ENCODE data around the gene ZNF33A.
A peak's percentile ranks its signal among the peaks of the same experiment; 100 is the strongest.
"Not testable (repeated sequence)": the region's sequence is repeated elsewhere in the genome, so short reads cannot be mapped to it uniquely, and the experiment has no call there.

The ZNF33A gene

DNA sequence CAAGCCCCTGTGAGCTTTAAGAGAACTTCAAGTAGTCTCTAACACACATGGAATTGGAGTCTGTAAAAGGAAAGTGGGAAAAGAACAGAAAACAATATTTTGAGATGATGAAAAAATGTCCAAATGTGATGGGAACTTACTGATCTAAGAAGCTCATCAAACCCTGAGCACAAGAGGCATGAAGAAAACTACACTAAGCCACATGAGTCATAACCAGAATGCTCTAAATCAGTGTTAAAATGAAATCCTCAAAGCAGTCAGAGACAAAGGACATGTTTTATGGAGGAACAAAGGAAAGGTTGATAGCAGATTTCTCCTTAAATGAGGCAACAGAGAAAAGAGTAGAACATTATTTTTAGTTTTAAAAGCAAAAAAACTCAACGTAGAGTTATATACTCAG, 37.2 kb downstream of the ZNF33A start:
- Histone ChIP-seq H3K27ac (ENCODE audit: low read length) (no peak overlapping the region), H3K4me1 (ENCODE audit: insufficient read depth, low read length) (no peaks in the 10 kb centered on the region), H3K27me3 (ENCODE audit: insufficient read depth, low read length) (no peaks in the 10 kb centered on the region), H3K4me3 (ENCODE audit: low read length) (no peak overlapping the region), H3K9me3 (ENCODE audit: insufficient read depth, low read depth, low read length) (peaks cover 60% of the 10 kb centered on the region), H3K36me3 (ENCODE audit: insufficient read depth, low read depth, low read length) (peaks cover 36% of the 10 kb centered on the region; the same call in 1 of the 2 replicates), H3K9ac (ENCODE audit: low read depth, low read length) (no peak overlapping the region)

GRCh38 chr10:38050212-38050611, 39.7 kb downstream of the ZNF33A start:
- Histone ChIP-seq H3K4me1 (ENCODE audit: insufficient read depth, low read length) (no peaks in the 10 kb centered on the region), H3K9ac (ENCODE audit: low read depth, low read length) (no peak overlapping the region), H3K9me3 (ENCODE audit: insufficient read depth, low read depth, low read length) (peaks cover 83% of the 10 kb centered on the region), H3K27me3 (ENCODE audit: insufficient read depth, low read length) (no peaks in the 10 kb centered on the region), H3K27ac (ENCODE audit: low read length) (no peak overlapping the region), H3K4me3 (ENCODE audit: low read length) (no peak overlapping the region), H3K36me3 (ENCODE audit: insufficient read depth, low read depth, low read length) (peaks cover 54% of the 10 kb centered on the region)

DNA sequence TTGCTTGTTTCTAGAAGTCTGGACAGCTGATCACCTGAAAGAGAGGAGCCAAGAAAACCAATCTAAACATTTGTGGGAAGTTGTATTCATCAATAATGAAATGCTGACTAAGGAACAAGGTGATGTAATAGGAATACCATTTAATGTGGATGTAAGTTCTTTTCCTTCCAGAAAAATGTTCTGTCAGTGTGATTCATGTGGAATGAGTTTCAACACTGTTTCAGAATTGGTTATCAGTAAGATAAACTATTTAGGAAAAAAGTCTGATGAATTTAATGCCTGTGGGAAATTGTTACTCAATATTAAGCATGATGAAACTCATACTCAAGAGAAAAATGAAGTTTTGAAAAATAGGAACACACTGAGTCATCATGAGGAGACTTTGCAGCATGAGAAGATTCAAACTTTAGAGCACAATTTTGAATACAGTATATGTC, 43.9 kb downstream of the ZNF33A start:
- no peak overlapping the region for H3K9ac ChIP-seq (ENCODE audit: low read depth, low read length)
- no peak overlapping the region for H3K27ac ChIP-seq (ENCODE audit: low read length)
- no peaks in the 10 kb centered on the region for H3K4me1 ChIP-seq (ENCODE audit: insufficient read depth, low read length)
- H3K36me3 ChIP-seq (ENCODE audit: insufficient read depth, low read depth, low read length) = peaks cover 63% of the 10 kb centered on the region
- no peaks in the 10 kb centered on the region for H3K27me3 ChIP-seq (ENCODE audit: insufficient read depth, low read length)
- H3K9me3 ChIP-seq (ENCODE audit: insufficient read depth, low read depth, low read length) = peaks cover 86% of the 10 kb centered on the region
- H3K4me3 ChIP-seq (ENCODE audit: low read length) = no peak overlapping the region

DNA sequence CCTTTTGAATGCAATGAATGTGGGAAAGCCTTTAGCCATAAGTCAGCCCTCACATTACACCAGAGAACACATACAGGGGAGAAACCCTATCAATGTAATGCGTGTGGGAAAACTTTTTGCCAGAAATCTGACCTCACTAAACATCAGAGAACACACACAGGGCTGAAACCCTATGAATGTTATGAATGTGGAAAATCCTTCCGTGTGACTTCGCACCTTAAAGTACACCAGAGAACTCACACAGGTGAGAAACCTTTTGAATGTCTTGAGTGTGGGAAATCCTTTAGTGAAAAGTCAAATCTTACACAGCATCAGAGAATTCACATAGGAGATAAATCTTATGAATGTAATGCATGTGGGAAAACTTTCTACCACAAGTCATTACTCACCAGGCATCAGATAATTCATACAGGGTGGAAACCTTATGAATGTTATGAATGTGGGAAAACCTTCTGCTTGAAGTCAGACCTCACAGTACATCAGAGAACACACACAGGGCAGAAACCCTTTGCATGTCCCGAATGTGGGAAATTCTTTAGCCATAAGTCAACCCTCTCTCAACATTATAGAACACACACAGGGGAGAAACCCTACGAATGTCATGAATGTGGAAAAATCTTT, 44.9 kb downstream of the ZNF33A start:
- not testable (repeated sequence) for H3K27me3 ChIP-seq (ENCODE audit: insufficient read depth, low read length); H3K4me3 ChIP-seq (ENCODE audit: low read length); H3K4me1 ChIP-seq (ENCODE audit: insufficient read depth, low read length); H3K27ac ChIP-seq (ENCODE audit: low read length); H3K9ac ChIP-seq (ENCODE audit: low read depth, low read length)
- peaks cover 86% of the 10 kb centered on the region for H3K9me3 ChIP-seq (ENCODE audit: insufficient read depth, low read depth, low read length)
- H3K36me3 ChIP-seq (ENCODE audit: insufficient read depth, low read depth, low read length) = peaks cover 67% of the 10 kb centered on the region

DNA sequence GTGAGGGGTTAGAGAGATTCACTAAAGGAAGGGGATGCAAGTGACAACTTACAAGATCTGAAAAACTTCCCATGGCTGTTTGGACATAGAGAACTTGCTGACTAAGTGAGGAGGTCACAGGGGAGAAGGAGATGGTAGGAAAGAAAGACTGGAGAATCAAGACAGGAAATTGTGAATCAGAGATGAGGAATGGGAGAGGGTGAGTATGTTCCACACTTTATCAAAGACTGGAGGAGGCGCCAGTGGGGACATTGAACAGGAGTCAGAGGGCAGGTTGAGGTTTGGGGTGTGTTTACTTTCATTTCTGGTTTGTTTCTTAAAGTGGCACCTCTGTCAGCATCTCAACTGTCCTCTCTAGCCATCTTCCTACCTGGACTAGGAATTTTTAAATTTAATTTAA, 59.2 kb downstream of the ZNF33A start:
- not testable (repeated sequence) for H3K27ac ChIP-seq (ENCODE audit: low read length); H3K9ac ChIP-seq (ENCODE audit: low read depth, low read length); H3K4me3 ChIP-seq (ENCODE audit: low read length); H3K27me3 ChIP-seq (ENCODE audit: insufficient read depth, low read length); H3K36me3 ChIP-seq (ENCODE audit: insufficient read depth, low read depth, low read length); H3K4me1 ChIP-seq (ENCODE audit: insufficient read depth, low read length)
- H3K9me3 ChIP-seq (ENCODE audit: insufficient read depth, low read depth, low read length) = peaks cover 47% of the 10 kb centered on the region

DNA sequence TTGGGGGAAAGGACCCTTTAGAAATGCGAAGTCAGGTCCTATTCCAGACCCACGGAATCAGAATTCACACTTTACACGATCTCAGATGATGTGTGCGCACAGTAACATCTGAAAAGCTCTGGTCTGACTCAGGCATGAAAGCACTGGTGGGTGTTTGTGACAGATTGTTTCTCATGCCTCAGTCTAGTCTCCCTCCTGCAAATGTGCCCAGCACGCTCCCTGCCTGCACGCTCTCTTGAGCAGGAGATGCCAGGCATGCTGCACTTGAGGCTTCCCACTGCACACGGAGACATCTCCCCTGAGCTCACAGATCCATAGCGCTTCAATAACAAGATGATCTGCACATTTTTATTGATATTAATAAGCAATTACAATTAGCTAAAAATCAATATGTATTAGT, 60.0 kb downstream of the ZNF33A start:
- Histone ChIP-seq H3K9me3 (ENCODE audit: insufficient read depth, low read depth, low read length) (peaks cover 54% of the 10 kb centered on the region), H3K4me1 (ENCODE audit: insufficient read depth, low read length) (no peaks in the 10 kb centered on the region), H3K4me3 (ENCODE audit: low read length) (no peak overlapping the region), H3K27me3 (ENCODE audit: insufficient read depth, low read length) (no peaks in the 10 kb centered on the region), H3K9ac (ENCODE audit: low read depth, low read length) (no peak overlapping the region), H3K36me3 (ENCODE audit: insufficient read depth, low read depth, low read length) (no peaks in the 10 kb centered on the region), H3K27ac (ENCODE audit: low read length) (no peak overlapping the region)

- no peaks in the 10 kb centered on the region for H3K4me1 ChIP-seq (ENCODE audit: insufficient read depth, low read length)
- H3K9me3 ChIP-seq (ENCODE audit: insufficient read depth, low read depth, low read length) = peaks cover 63% of the 10 kb centered on the region
- no peak overlapping the region for H3K27ac ChIP-seq (ENCODE audit: low read length)
- H3K27me3 ChIP-seq (ENCODE audit: insufficient read depth, low read length) = no peaks in the 10 kb centered on the region
- no peak overlapping the region for H3K9ac ChIP-seq (ENCODE audit: low read depth, low read length)
- H3K36me3 ChIP-seq (ENCODE audit: insufficient read depth, low read depth, low read length) = no peaks in the 10 kb centered on the region
- no peak overlapping the region for H3K4me3 ChIP-seq (ENCODE audit: low read length)
Observed at GRCh38 chr10:38072552-38072951, 62.1 kb downstream of the ZNF33A start.

DNA sequence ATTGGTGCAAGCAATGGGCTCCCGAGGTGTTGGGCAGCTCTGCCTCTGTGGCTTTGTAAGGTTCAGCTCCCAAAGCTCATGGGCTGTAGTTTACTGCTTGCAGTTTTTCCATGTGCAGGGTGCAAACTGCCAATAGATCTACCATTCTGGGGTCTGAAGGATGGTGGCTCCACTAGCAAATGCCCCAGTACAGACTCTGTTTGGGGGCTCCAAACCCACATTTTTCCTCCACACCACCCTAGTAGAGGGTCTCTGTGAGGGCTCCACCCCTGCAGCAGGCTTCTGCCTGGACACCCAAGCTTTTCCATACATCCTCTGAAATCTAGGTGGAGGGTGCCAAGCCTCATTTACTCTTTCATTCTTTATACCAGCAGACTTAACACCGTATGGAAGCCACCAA, 66.2 kb downstream of the ZNF33A start:
- H3K9ac ChIP-seq (ENCODE audit: low read depth, low read length) = no peak overlapping the region

DNA sequence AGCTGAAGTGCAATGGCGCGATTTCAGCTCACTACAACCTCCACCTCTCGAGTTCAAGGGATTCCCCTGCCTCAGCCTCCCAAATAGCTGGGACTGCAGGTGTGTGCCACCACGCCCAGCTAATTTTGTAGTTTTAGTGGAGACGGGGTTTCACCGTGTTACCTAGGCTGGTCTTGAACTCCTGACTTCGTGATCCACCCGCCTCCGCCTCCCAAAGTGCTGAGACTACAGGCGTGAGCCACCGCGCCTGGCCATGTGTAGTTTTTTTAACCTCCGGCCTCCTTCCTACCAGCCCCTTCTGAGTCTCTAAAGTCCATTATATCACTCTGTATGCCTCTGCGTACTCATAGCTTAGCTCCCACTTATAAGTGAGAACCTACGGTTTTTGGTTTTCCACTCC, 82.8 kb downstream of the ZNF33A start:
- H3K27me3 ChIP-seq (ENCODE audit: insufficient read depth, low read length); H3K27ac ChIP-seq (ENCODE audit: low read length); H3K9ac ChIP-seq (ENCODE audit: low read depth, low read length); H3K4me1 ChIP-seq (ENCODE audit: insufficient read depth, low read length): not testable (repeated sequence)
- H3K9me3 ChIP-seq (ENCODE audit: insufficient read depth, low read depth, low read length) = peaks cover 26% of the 10 kb centered on the region; the same call in 1 of the 2 replicates
- 0 out of 2 replicates have a peak overlapping the region, but pooled peaks have one; percentile 83 for H3K4me3 ChIP-seq (ENCODE audit: low read length)
- H3K36me3 ChIP-seq (ENCODE audit: insufficient read depth, low read depth, low read length) = peaks cover 18% of the 10 kb centered on the region; the same call in 1 of the 2 replicates

More for the DNA sequence above, 66.2 kb downstream of the ZNF33A start:
- no peak overlapping the region for H3K27ac ChIP-seq (ENCODE audit: low read length)
- H3K36me3 ChIP-seq (ENCODE audit: insufficient read depth, low read depth, low read length) = no peaks in the 10 kb centered on the region
- no peaks in the 10 kb centered on the region for H3K27me3 ChIP-seq (ENCODE audit: insufficient read depth, low read length)
- no peaks in the 10 kb centered on the region for H3K4me1 ChIP-seq (ENCODE audit: insufficient read depth, low read length)
- H3K9me3 ChIP-seq (ENCODE audit: insufficient read depth, low read depth, low read length) = peaks cover 81% of the 10 kb centered on the region
- H3K4me3 ChIP-seq (ENCODE audit: low read length) = no peak overlapping the region

DNA sequence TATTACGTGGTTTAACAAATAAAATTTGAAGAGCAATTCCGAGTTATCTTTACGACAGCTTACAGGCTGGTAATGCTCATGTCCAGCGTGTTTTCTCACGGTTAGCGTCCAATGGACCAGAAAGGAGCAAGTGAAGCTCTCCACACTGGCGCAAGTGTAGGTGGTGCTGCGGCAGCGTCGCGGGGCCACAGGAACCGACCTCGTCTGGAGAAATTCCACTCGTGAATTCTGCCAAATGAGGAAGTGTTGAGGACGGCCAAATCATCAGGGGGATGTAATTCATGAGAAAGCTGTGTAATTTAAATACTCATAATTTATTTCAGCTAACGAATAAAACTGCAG, 83.3 kb downstream of the ZNF33A start:
- Histone ChIP-seq H3K4me3 (ENCODE audit: low read length) (peak overlapping the region; percentile 83), H3K36me3 (ENCODE audit: insufficient read depth, low read depth, low read length) (peaks cover 23% of the 10 kb centered on the region; the same call in 1 of the 2 replicates), H3K27ac (ENCODE audit: low read length) (no peak overlapping the region), H3K9me3 (ENCODE audit: insufficient read depth, low read depth, low read length) (peaks cover 24% of the 10 kb centered on the region), H3K4me1 (ENCODE audit: insufficient read depth, low read length) (no peaks in the 10 kb centered on the region), H3K9ac (ENCODE audit: low read depth, low read length) (peak overlapping the region; percentile 21; the same call in 1 of the 2 replicates), H3K27me3 (ENCODE audit: insufficient read depth, low read length) (no peaks in the 10 kb centered on the region)

DNA sequence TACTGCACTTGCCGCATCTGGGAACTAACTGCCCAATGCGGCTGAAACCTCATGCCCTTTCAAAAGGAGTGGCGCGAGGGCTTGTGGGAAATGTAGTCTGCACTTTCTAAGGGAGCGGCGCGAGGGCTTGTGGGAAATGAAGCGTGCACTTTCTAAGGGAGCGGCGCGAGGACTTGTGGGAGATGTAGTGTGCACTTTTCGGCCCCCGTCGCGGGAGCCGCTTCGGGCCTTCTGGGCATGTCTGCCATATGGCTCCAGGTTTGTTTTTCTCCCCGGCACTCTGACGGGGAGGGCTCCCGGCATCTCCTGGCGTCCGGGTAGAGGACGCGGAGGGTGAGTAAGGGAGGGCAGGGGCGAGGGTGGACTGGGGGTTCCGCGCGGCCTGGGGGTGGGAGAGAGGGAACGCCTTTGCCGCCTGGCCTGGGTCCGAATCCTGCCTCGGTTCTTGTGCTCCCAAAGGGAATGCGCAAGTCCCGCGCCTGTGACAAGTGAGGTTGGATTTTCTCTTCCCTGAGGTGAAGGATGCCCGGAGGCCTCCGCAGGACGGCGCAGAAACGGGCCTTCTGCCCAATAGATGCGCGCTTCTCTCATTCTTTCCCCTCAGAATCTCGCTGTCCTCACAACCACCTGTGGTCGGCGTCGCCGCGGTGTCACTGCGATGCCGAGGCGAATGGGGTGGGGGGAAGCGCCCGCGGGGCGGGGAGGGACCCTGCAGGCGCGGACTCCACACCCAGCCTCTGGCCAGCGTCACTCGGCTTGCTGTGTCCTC, 83.9 kb downstream of the ZNF33A start, which contains the start of gene ZNF37A:
ZNF37A (plus strand) TSS at position 180 of the 769 bp plus-strand sequence. CDS start 2,281 bp downstream, outside the sequence.
- Histone ChIP-seq H3K4me1 (ENCODE audit: insufficient read depth, low read length) (no peaks in the 10 kb centered on the region), H3K9me3 (ENCODE audit: insufficient read depth, low read depth, low read length) (peaks cover 24% of the 10 kb centered on the region), H3K27ac (ENCODE audit: low read length) (no peak within 1 kb of the TSS)

More for the DNA sequence above, 83.9 kb downstream of the ZNF33A start, which contains the start of gene ZNF37A:
- H3K36me3 ChIP-seq (ENCODE audit: insufficient read depth, low read depth, low read length) = peaks cover 25% of the 10 kb centered on the region; the same call in 1 of the 2 replicates
- peak within 1 kb of the TSS; percentile 83 for H3K4me3 ChIP-seq (ENCODE audit: low read length)
- H3K27me3 ChIP-seq (ENCODE audit: insufficient read depth, low read length) = no peaks in the 10 kb centered on the region
- H3K9ac ChIP-seq (ENCODE audit: low read depth, low read length) = peak within 1 kb of the TSS; percentile 73; the same call in 1 of the 2 replicates

All from iPS-20b (cell line).